HG03354 (cell line): ENCODE data around the gene ARL17A.
"Not testable (repeated sequence)": the region's sequence is repeated elsewhere in the genome, so short reads cannot be mapped to it uniquely, and the experiment has no call there.

Experiments
- ATAC-seq: cut with Tn5 transposase; IDR thresholded peaks from one replicate; pipeline ENCODE4 v1.9.1; 2021; ENCODE audit warnings: mild to moderate bottlenecking; ENCODE audit not compliant: unreplicated experiment, poor library complexity, severe bottlenecking

ARL17A gene

GRCh38 chr17:46560048-46560447 lies 19.4 kb downstream of the ARL17A start:
- ATAC-seq = not testable (repeated sequence)

DNA sequence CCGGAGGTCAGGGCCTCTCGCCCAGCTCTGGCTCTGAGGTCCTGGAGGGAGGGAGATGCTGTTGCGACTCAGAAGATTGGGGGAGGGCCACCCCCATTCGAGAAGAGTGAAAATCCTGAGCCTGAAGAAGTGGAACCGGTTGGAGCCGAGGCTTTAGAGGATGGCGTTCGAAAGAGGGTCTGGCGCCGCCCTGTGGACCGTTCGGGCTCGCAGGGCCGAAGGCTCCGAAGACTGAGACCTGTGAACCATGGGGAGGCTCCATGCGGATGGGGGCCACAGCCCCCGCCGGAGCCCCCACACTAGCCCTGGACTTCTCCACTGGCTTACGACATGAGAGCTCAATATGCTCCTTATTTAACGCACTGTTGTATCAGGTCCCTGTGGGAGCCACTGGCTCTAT lies 20.3 kb downstream of the ARL17A start:
- ATAC-seq = not testable (repeated sequence)

- ATAC-seq = not testable (repeated sequence)
Observed at GRCh38 chr17:46548607-46549006, 30.9 kb downstream of the ARL17A start.

GRCh38 chr17:46534716-46535115 lies 44.8 kb downstream of the ARL17A start:
- not testable (repeated sequence) for ATAC-seq

- not testable (repeated sequence) for ATAC-seq
Observed at GRCh38 chr17:46512168-46512567, 67.3 kb downstream of the ARL17A start, which contains the start of gene LRRC37A2. LRRC37A2 (plus strand) TSS chr17:46512468; CDS start chr17:46512713, 245 bp downstream.

DNA sequence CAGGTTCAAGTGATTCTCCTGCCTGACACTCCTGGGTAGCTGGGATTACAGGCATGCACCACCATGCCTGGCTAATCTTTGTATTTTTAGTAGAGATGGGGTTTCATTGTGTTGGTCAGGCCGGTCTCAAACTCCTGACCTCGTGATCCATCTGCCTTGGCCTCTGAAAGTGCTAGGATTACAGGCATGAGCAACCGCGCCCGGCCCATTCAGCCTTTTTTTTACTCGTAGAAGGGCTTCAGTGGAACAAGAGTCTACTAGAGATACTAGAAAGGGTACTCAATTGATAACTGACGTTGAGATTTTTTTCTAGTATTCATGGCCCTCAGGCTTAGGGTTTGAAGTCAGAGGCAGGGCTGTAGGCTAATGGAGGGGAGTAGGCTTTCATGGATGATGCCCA lies 73.6 kb downstream of the ARL17A start:
- ATAC-seq = not testable (repeated sequence)

- not testable (repeated sequence) for ATAC-seq
Observed at GRCh38 chr17:46499437-46500139, 79.9 kb downstream of the ARL17A start.

GRCh38 chr17:46492021-46492420 lies 87.5 kb downstream of the ARL17A start:
- ATAC-seq = not testable (repeated sequence)

- not testable (repeated sequence) for ATAC-seq
Observed at GRCh38 chr17:46481310-46481709, 98.2 kb downstream of the ARL17A start.

- ATAC-seq = not testable (repeated sequence)
Observed at GRCh38 chr17:46478823-46479222, 100.7 kb downstream of the ARL17A start.

GRCh38 chr17:46475583-46475982 lies 103.9 kb downstream of the ARL17A start:
- not testable (repeated sequence) for ATAC-seq

DNA sequence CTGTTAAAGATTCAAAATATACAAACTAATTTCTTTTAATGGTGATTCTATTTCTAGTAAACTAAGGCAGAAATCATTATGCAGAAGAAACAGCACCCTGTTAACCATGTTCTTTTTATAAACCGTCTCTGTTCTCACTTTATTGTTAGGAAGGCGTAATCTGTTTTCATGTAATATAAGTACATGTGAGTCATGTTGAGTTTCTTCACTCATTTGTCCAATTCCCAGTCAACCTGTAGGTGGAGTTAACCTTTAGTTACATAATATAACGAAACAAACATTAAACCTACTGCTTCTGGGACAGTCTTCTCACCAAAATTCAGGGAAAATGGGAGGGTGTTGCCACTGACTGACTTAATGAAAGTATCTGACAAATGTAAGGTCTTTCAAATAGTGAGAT lies 105.0 kb downstream of the ARL17A start:
- not testable (repeated sequence) for ATAC-seq

- not testable (repeated sequence) for ATAC-seq
Observed at GRCh38 chr17:46467618-46468017, 111.9 kb downstream of the ARL17A start.
